Hematopoietic multipotent progenitor cell treated with erythropoietin and hydrocortisone succinate and interleukin-3 and kit ligand, for 17 days (in vitro differentiated cells): ENCODE data around the gene NAV1.
"Not testable (repeated sequence)": the region's sequence is repeated elsewhere in the genome, so short reads cannot be mapped to it uniquely, and the experiment has no call there.

Experiments
- DNase-seq: peaks from one replicate; pipeline ENCODE4 v3.0.0-alpha.2; 2015; ENCODE audit warnings: low spot score

The NAV1 gene

DNA sequence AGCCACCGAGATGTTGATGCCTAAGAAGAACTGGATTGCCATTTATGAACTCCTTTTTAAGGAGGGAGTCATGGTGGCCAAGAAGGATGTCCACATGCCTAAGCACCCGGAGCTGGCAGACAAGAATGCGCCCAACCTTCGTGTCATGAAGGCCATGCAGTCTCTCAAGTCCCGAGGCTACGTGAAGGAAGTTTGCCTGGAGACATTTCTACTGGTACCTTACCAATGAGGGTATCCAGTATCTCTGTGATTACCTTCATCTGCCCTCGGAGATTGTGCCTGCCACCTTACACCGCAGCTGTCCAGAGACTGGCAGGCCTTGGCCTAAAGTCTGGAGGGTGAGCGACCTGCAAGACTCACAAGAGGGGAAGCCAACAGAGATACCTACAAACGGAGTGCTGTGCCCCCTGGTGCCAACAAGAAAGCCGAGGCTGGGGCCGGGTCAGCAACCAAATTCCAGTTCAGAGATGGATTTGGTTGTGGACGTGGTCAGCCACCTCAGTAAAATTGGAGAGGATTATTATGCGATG lies 18.8 kb upstream of the NAV1 start:
- not testable (repeated sequence) for DNase-seq

DNA sequence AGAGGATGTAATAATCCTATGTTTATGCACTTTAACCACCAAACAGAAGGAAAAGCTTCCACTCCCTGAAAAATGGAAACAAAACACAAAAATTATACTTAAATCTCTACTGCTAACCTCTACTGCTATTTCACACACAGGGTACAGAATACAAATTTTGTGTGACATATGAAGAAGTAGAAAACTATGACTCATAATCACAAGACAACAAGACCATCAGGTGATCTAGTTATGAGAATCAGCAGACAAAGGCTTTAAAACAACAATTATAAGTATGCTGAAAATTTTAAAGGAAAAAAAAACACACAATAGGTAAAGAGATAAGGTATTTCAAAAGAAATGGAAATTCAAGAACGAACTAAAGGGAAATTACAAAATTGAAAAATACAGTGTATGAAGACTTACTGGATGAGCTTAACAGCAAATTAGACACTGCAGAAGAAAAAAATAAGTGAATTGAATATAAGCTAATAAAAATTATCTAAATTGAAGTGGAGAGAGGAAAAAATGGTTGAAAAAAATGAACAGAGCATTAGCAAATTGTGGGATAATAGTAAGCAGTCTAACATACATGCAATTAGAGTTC lies 13.6 kb upstream of the NAV1 start:
- DNase-seq: no peak

DNA sequence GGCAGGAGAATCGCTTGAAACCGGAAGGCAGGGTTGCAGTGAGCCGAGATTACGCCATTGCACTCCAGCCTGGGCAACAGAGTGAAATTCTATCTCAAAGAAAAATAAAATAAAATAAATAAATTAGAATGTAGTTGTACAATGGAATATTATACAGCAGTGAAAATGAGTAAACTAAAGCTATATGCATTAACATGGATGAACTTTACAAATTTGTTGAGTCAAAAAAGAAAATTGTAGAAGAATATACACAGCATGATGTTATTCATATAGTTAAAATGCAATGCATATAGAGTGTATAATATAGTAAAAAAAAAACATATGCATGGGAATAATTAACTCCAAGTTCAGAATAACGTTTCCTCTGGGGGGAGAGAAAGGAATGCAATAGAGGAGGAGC lies 11.0 kb upstream of the NAV1 start:
- no peak for DNase-seq

DNA sequence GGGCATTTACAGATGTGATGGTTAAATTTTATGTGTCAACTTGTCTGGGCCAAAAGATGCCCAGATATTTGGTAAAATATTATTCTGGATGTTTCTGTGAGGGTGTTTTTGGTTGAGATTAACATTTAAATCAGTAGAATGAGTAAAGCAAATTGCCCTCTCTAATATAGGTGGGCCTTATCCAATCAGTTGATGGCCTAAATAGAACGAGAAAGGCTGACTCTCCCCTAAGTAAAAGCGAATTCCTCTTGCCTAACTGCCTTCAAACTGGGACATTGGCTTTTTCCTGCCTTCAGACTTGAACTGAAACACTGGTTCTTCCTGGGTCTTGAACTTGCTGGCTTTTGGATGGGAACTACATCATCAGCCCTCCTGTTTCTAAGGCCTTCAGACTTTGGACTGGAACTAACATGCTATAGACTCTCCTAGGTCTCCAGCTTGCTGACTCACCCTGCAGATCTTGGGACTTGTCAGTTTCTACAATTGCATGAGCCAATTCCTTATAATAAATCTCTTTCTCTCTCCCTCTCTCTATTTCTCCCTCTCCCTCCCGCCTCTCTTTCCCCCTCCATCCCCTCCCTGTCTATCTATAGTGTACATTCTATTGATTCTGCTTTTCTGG lies 10.2 kb upstream of the NAV1 start:
- DNase-seq: no peak

DNA sequence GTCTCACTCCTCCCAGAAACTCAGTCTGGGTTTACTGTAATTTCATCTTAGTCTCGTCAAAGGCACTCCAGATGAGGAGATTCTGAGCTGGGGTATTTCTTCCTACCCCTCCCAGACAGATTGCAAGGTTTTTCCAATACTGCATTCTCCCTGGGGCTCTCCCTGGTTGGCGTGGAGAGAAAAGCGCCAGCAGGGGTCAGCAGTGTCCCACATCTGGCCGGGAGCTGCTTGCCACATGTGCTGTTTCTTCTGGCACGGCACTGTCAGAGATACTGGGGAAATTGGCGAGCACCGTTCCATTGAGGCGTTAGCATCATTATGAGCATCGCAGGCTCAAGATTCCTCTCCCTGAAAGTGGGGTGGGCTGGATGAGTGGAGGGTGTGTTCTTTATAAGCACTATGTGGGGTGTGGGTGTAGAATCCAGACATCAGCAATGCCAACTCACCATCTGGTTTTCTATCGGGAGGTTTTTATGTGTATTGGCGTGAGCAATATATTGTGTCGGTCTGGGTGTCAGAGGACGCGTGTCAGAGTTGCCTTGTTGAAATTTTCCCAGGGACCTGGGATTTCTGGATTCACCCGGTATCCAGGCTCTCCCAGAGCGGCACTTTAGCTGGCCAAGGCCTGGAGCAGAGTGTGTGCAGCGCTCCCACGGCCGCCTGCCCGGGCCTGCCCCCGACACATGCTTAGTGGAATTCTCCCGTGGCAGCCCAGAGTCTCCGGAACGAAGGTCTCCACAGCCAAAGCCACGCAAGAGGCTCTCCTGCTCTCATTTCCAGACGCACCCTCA lies 8.0 kb upstream of the NAV1 start:
- DNase-seq: no peak

DNA sequence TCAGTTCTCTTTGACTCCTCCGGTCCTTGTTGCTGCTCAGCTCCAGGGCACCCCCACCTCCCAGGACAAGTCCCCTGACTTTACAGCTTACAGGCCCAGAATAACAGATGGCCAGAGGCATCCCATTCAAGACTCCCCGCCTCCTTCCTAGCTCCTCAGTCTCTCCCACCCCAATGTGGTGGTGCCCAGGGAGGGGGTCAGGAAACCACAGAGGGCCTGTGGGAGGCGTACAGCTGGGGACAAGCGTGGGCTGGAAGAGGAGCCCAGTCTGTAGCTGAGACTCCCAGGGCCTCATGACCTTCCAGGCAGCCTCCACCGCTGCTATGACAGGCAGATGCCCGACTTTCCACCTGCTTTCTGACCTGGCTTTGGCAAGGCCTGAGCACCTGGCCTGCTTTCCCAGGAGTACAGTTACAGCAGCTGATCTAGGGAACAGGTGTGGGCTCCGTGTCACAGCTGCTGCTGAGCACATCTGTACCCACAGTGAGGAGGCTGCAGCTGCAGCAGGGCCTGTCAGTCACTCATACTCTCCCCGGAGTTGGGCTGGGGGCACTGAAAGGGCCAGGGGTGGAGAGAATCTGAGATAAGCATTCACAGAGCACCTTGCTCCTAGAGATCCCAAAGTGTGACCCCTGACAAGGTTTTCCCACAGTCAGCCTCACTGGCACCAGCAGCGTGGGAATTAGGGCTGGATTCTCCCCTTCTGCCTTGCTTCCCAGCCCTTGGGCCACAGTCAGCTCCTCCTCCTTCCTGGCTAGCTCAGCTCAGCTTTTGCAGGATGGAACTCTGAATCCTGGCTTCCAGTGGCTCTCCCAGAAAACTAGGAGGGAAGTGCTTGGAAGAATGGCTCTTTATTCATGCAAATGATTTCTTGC lies 7.1 kb upstream of the NAV1 start:
- DNase-seq: no peak

DNA sequence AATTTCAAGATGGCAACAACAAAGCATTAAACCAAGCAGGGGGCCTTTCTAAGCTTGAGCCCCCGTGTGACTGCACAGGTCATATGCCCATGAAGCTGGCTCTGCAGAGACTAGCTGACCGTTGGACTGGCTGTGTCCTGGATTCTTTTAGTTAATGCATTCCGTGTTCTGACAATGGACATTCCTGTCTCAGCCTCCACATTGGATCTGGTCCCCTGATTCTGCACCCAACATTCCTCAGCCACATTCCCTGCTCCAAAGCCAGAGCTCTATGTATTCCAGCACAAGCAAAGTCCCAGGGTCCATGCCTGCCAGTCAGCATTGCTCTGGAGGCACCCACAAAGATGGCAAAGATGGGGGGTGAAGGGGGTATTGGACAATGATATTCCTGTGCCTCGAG lies 5.1 kb upstream of the NAV1 start:
- no peak for DNase-seq

DNA sequence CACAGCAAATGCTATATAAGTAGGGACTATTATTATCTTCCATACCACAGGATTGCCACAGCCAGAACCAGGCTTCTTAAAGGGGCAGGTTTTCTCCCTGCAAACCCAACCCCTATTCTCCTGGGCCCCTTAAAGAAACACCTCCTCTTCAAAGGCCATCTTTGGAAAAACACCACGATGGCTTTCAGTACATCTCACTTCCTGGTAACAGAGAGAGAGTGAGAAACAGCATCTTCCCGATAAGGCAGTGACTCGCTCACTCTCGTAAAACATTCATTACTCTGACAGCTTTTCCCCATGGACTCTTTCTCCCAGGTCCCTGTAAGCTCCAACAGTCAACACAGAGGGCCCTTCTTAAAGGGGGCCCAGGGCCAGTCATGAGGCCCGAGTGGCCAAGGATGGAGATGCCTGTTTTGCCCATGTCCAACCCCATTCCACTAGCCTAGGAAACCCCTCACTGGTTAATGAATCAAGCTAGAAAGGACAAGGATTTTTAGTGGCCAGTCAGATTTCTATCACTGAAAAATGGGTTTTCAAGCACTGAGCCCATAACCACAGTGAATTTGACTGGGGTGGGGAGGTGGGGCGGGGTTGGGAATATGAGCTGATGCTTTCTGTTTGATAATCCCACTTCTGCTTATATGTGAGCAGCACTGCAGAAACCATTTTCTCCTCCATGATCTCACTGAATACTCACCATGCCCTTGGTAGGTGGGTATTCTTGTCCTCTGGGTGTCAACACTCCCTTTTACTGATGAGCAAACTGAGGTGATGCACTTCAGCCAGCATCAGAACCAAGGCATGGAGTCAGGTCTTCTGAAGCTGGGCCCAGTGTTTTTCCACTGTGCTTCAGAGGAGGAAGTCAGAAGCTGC lies 3.6 kb upstream of the NAV1 start:
- no peak for DNase-seq

DNA sequence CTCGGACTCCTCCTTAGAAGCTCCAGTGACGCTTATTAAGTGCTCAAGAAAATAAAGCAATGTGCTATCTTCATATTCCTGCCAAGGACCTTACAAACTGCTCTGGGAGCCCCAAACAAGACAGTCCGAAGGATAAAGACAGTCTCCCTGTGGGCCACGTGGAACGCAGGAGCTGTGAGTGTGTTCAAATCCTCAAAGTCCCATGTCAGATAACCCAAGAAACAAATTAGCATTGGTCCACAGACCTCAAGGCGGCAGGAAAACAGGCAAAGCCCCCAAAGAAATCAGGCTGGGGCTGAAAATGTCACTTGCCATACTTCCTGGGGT lies 3.0 kb upstream of the NAV1 start:
- no peak for DNase-seq

DNA sequence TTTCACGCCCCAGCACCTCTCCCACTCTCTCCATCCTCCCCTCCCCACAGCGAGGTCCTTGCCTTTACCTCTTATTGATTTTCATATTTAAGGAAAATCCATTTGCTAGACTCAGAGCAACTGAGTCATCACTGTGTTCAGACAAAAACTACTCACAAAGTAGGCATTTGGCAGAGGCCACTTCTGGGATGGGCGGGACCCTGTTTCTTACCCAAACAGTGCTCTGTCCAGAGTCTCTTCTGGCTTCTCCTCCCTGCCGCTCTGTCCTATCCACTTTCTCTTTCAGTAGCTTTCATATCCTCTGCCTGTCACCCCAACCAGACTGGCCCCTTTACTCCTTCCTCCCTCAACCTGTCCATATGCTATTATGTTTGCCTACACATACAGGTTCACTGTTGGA lies 2.4 kb upstream of the NAV1 start:
- no peak for DNase-seq

DNA sequence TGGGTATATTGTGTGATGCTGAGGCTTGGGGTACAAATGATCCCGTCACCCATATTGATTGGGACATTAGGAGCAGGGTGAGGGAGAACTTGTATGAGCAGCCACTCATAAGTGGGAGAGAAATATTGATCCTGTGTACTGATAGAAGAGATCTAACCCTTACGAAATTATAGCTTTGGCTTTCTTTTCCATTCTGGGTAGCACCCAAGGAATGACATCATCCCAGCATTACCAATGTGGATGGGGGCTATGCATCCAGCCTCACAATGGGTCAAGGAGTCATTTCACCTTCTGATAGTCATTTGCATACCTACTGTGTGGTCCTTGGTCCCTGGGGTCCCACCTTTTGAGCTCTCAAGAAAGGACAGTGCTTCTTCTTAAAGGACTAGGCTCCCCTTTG lies 1.9 kb upstream of the NAV1 start:
- no peak for DNase-seq

DNA sequence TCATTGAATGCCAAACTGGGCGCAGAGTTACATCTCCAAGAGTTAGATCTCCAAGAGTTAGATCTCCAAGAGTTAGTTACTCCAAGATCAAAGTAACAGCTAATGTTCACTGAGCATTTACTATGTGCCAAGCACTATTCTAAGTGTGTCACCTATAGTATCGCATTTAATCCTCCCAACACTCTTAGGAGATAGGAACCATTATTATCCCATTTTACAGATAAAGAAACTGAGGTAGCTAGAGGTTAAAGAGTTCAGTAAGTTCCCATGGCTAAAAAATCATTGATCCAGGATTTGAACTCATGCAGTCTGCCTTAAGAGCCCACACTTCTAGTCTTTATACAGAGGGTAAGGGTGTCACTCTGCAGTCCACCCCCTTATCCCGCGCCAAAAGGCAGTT lies 1.5 kb upstream of the NAV1 start:
- DNase-seq: no peak

DNA sequence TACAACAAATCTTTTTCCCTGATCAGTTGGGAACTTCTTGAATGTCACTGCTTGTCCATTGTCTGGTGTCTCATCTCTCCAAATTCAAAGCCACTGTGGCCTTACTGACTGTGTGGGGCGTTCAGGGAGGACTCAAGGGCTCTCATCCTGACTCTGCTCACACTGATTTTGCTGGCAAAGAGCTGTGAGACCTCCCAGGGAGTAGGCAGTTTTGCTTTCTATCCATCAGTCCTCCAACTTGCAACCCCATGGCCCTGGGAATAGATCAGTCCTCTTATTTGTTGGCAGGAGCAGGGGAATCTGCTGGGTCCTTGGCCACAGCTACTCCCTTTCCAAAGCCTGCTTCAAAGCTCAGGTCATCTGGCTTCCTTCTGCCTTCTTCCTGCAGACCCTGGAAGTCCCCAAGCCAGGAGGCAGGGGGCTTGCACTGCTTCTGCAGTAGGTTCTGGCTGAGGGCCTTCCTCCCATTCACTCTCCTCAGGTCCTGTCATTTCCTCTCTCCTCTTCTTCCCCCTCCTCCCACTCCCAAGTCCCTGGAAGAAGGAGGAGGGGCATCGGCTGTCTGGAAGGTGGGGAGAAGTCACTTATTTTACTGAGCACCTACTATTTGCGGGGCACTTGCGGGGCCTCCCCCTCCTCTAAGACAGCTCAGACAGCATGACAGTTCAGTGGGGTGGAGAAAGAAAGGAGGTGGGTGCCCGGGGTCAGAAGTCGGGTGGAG lies 876 bp upstream of the NAV1 start:
- DNase-seq: no peak

DNA sequence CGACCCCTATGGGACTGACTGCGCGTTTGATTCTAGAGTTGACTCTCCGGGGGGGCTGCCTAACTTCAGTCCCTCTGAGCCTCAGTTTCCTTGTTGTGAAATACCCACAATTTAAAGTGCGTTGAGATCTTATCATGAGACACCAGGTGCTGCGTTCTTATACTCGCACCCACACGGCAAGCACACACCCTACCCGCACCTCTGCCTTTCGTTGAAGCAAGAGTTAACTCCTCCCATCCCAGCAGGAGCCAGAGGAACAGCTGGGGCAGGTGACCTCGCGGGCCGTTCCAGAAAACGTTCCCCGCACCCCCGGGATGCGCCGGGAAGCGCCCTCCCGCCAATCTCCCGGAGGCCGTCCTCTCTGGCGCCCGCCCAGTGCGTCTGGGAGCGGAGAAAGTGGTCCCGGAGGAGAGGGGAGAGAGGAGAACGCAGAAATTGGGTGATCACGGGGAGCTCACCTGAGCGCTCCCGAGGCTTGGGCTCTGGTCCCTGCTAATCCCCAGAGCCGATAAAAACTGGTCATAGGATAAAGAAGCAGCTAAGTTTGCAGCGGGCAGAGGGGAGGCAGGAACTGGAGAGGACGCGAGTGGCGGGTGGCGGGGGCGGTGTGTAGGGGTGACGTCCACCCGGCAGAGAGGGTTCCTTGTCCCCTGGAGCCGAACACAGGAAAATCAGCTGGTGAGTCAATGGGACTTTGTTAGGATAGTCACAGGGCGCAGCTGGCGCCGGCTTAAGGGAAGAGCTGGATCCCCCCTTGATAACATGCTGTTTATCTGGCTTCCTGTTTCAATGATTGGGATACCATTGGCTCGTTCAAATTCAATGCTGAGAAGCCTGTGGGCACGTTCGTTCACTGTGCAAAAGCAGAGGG lies 869 bp downstream of the NAV1 start:
- no peak for DNase-seq

DNA sequence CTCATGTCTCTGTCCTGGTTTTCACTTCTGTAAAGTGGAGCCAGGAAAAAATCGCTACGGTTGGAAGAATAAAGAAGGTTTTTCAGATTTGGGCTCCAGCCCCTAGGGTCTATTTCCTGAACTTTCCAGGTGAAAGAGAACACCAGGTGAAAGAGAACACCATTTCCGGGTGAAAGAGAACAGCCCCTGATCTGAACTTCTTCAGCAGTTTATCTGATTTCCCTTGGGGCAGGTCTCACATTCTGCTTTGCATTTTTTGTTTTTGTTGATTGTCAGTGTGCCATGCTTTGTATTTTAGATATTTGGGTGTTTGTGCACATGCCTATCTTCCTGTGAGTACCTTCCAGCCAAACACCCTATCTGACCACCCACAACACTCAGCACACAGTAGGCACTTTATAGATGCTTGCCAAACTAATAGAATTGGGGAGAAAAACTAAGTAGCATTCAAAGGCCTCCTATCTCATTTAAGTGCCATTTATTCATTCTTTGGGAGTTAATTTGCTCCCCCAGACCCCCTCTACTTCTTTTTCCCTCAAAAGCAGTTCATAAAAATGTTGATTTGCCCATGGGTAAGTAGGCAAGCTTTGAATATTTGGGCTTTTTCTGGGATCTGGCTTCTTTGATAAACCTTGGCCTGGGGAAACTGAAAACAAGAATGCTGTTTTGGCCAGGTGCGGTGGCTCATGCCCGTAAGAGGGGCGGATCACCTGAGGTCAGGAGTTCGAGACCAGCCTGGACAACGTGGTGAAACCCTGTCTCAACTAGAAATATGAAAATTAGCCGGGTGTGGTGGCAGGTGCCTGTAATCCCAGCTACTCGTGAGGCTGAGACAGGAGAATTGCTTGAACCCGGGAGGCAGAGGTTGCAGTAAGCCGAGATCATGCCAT lies 2.2 kb downstream of the NAV1 start:
- DNase-seq: no peak

DNA sequence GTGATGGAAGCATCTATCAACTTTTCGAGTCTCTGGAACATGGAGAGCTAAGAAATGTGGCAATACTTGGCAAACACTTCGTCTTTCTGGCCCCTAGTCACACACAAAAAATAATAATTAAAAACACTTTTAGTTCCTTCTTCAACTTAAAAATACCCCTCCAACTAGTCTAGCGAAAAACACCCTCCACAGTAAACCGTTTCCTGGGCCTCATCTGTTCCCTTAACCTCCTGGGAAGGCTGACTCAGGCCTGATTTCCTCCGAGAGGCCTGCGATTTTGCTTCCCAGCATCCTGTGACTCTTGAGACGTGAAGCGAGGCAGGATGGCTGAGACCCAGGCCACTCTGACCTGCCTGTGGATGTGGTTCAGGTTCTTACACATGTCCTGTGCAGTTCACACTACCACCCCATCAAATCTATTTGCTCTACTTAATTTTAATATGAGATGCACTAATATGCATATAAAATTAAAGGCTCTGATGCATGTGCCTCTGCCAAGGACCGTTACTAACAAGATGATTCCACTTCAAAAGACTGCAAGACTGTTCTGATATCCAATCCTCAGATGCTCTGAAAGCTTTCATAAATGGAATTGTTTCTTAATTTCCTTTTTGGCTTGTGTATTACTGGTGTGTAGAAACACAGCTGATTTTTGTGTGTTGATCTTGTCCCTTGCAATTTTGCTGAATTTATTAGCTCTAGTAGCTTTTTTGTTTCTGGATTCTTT lies 3.5 kb downstream of the NAV1 start:
- no peak for DNase-seq

DNA sequence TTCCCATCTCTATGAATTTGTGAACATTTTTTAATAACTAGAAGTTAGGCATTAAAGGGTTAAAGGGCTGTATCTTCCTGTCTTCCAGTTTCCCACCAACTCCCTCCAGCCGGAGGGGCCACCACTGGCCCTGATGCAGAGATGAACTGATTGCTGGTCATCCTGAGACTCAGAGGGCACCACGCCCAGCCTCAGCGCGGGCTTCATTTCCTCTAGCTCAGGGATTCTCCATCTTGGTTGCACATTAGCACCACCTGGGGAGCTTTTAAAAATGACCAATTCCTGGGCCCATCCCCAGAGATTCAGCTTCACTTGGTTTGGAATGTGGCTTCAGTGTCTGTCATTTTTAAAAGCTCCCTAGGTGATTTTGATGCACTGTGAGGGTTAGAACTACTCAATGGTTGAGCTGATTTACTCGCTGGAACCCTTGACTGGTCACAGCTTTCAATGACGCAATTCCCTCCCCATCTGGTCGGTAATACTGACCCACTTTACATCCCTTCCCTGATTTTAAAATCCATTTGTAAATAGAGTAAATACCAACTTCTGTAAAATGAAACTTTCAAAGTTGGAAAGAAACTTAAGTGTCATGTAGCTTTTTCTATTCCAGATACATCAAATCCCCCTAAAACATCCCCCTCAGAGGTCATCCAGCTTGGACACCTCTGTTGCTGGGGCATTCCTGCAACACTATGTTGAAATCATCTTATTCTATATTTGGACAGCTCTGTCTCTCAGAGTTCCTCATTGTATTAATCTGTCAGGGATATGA lies 5.1 kb downstream of the NAV1 start:
- no peak for DNase-seq
